PC-9 (cell line): ENCODE results near the gene BCAT1. TPM values are rescaled to one million over a fixed set of nuclear protein-coding genes. Genes with fewer than 3 reads are reported as not detected.

Experiments used
- BruUV-seq: library from RNA; stranded (reverse); fragments of 400-500 nt; replicated peaks from 2 replicates; lab custom pipeline; 2021; lab: Mats Ljungman, UMichigan
- CTCF ChIA-PET: fragments of 300-600 bp; sonication (Branson Sonifier 250); formaldehyde crosslinking; loops from one replicate; lab custom pipeline; 2022; ENCODE audit warnings: antibody characterized with exemption; lab: Charles Lee
- POLR2A ChIA-PET: fragments of 300-600 bp; sonication (Branson Sonifier 250); formaldehyde crosslinking; loops from one replicate; lab custom pipeline; 2022; ENCODE audit warnings: antibody characterized with exemption; ENCODE audit not compliant: unreplicated experiment; lab: Charles Lee
- DNase-seq, 2 experiments: peaks; one replicate each; pipeline versions ENCODE4 v3.0.0 to v3.0.0-alpha.2; 2015 to 2022; ENCODE audit warnings: mixed read lengths in 1 of 2
- H2AFZ ChIP-seq: fragments of 200-600 bp; sonication (generic); 2 replicates; pipeline ENCODE4 v1.8.1; 2017; ENCODE audit warnings: antibody characterized with exemption
- H3F3A ChIP-seq: fragments of 200-600 bp; sonication (generic); 2 replicates; pipeline ENCODE4 v1.8.1; 2017; ENCODE audit warnings: antibody characterized with exemption, mild to moderate bottlenecking, low read depth; ENCODE audit not compliant: insufficient read depth
- H3K27ac ChIP-seq: fragments of 200-600 bp; sonication (generic); 2 replicates; pipeline ENCODE4 v1.6.1; 2016; ENCODE audit warnings: mixed run types
- H3K27me3 ChIP-seq: fragments of 200-600 bp; sonication (generic); 2 replicates; pipeline ENCODE4 v1.6.1; 2016; ENCODE audit warnings: low read depth, mixed run types; ENCODE audit not compliant: insufficient read depth
- H3K36me3 ChIP-seq: fragments of 200-600 bp; sonication (generic); 2 replicates; pipeline ENCODE4 v1.6.1; 2016; ENCODE audit warnings: low read depth, mixed run types
- H3K4me1 ChIP-seq: fragments of 200-600 bp; sonication (generic); replicated peaks from 2 replicates; pipeline ENCODE4 v1.6.1; 2016; ENCODE audit warnings: mixed run types; ENCODE audit not compliant: insufficient read depth
- H3K4me2 ChIP-seq: fragments of 200-600 bp; sonication (generic); 2 replicates; pipeline ENCODE4 v1.6.1; 2017; ENCODE audit warnings: mixed run types
- H3K4me3 ChIP-seq: fragments of 200-600 bp; sonication (generic); 2 replicates; pipeline ENCODE4 v1.6.1; 2016; ENCODE audit warnings: mixed run types
- H3K79me2 ChIP-seq: fragments of 200-600 bp; sonication (generic); 2 replicates; pipeline ENCODE4 v1.6.1; 2017; ENCODE audit warnings: low read depth, mixed run types
- H3K9me2 ChIP-seq: fragments of 200-600 bp; sonication (generic); 2 replicates; pipeline ENCODE4 v1.8.1; 2017; ENCODE audit warnings: mild to moderate bottlenecking; ENCODE audit not compliant: insufficient read depth
- H3K9me3 ChIP-seq: fragments of 200-600 bp; sonication (generic); 2 replicates; pipeline ENCODE4 v1.8.1; 2016; ENCODE audit warnings: low read depth; ENCODE audit not compliant: insufficient read depth
- H4K20me1 ChIP-seq: fragments of 200-600 bp; sonication (generic); 2 replicates; pipeline ENCODE4 v1.8.1; 2017; ENCODE audit not compliant: insufficient read depth
- CTCF ChIP-seq: fragments of 200-600 bp; sonication (generic); conservative IDR thresholded peaks from 2 replicates; pipeline ENCODE4 v1.6.1; 2017; ENCODE audit warnings: mixed run types, antibody characterized with exemption, mild to moderate bottlenecking, moderate library complexity
- EZH2 ChIP-seq: fragments of 200-600 bp; sonication (generic); IDR thresholded peaks from 2 replicates; pipeline ENCODE4 v1.8.0; 2017; ENCODE audit warnings: antibody characterized with exemption, low read depth
- intact Hi-C: fragments of 100-400 bp; cut with micrococcal nuclease; formaldehyde crosslinking; loops from one replicate; pipeline ENCODE4 v1.10.0; 2022; ENCODE audit not compliant: unreplicated experiment
- total RNA-seq: library from RNA; stranded (reverse); gene quantifications from 2 replicates; pipeline ENCODE4 v1.2.3, GENCODE V29; 2021

Gene BCAT1
- total RNA-seq, 1 experiment from 2014 or later = 78.6 TPM

GRCh38 chr12:24881724-24882371 lies 67.1 kb downstream of the BCAT1 start:
- Histone ChIP-seq H3K4me1 (no peaks in the 10 kb centered on the region), H3F3A (no peaks in the 10 kb centered on the region), H3K9me2 (no peaks in the 10 kb centered on the region), H2AFZ (no peak overlapping the region), H3K4me3 (no peak overlapping the region), H4K20me1 (no peaks in the 10 kb centered on the region), H3K27me3 (no peaks in the 10 kb centered on the region), H3K27ac (no peak overlapping the region), H3K4me2 (no peak overlapping the region), H3K79me2 (no peaks in the 10 kb centered on the region), H3K36me3 (no peaks in the 10 kb centered on the region), H3K9me3 (no peaks in the 10 kb centered on the region)
- CTCF ChIA-PET = no interaction called here
- no peak for DNase-seq
- BruUV-seq = no TSS peak
- POLR2A ChIA-PET = no interaction called here
- no peak for TF ChIP-seq EZH2
- no peak for TF ChIP-seq CTCF
- intact Hi-C loops = no loop called here

GRCh38 chr12:24881227-24881626 lies 67.7 kb downstream of the BCAT1 start:
- no peaks in the 10 kb centered on the region for H3F3A ChIP-seq
- no peak overlapping the region for H2AFZ ChIP-seq
- H3K9me2 ChIP-seq = no peaks in the 10 kb centered on the region
- ChIA-PET CTCF (no interaction called here), POLR2A (no interaction called here)
- intact Hi-C loops = no loop called here
- H3K27ac ChIP-seq = no peak overlapping the region
- BruUV-seq = no TSS peak
- H4K20me1 ChIP-seq = no peaks in the 10 kb centered on the region
- no peaks in the 10 kb centered on the region for H3K9me3 ChIP-seq
- no peaks in the 10 kb centered on the region for H3K79me2 ChIP-seq
- no peaks in the 10 kb centered on the region for H3K27me3 ChIP-seq
- no peaks in the 10 kb centered on the region for H3K36me3 ChIP-seq
- no peaks in the 10 kb centered on the region for H3K4me1 ChIP-seq
- no peak overlapping the region for H3K4me3 ChIP-seq
- H3K4me2 ChIP-seq = no peak overlapping the region
- TF ChIP-seq CTCF = no peak
- no peak for DNase-seq

GRCh38 chr12:24880732-24881131 lies 68.2 kb downstream of the BCAT1 start:
- intact Hi-C loops = no loop called here
- BruUV-seq = no TSS peak
- H3K4me3 ChIP-seq = no peak overlapping the region

More at GRCh38 chr12:24880732-24881131, 68.2 kb downstream of the BCAT1 start:
- H3K9me2 ChIP-seq = no peaks in the 10 kb centered on the region
- DNase-seq = no peak
- ChIA-PET POLR2A (no interaction called here), CTCF (no interaction called here)
- H3K4me1 ChIP-seq = no peaks in the 10 kb centered on the region
- no peak overlapping the region for H3K4me2 ChIP-seq
- H3K27ac ChIP-seq = no peak overlapping the region
- TF ChIP-seq EZH2 (no peak), CTCF (no peak)
- no peaks in the 10 kb centered on the region for H3F3A ChIP-seq
- H4K20me1 ChIP-seq = no peaks in the 10 kb centered on the region
- H2AFZ ChIP-seq = no peak overlapping the region
- H3K27me3 ChIP-seq = no peaks in the 10 kb centered on the region
- H3K9me3 ChIP-seq = no peaks in the 10 kb centered on the region
- no peaks in the 10 kb centered on the region for H3K79me2 ChIP-seq
- no peaks in the 10 kb centered on the region for H3K36me3 ChIP-seq
